Measurements from ENCODE around the gene AP3M1. TPM values are rescaled to one million over a fixed set of nuclear protein-coding genes. Genes with fewer than 3 reads are reported as not detected.
"Not testable (repeated sequence)": the region's sequence is repeated elsewhere in the genome, so short reads cannot be mapped to it uniquely, and the experiment has no call there.

Gene AP3M1
- polyA plus RNA-seq, 1 donor, result 43.3 TPM

DNA sequence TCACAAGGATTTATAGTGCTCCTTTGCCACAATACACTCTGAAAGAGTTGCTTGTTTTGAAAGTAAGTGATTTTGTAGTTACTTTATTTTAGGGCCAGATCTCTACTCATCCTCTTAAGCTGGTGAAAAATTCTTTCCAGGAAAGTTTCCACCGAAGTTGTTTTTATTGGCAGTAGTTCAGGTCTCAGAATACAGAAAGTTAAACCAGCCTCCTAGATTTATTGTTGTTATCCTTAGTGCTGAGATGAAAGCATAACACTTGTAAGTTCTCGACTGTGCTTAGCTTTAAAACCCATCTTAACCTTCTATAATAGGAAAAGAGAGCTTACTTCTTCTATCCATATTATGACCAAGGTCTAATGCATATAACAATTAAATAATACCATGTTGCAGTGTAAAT is 5.5 kb downstream of the AP3M1 start:
- DNase-seq, result no peak
- no peak overlapping the region for H3K4me3 ChIP-seq (ENCODE audit: low read length)
- H3K36me3 ChIP-seq (ENCODE audit: control insufficient read depth, insufficient read depth, low read length), result peaks cover 9% of the 10 kb centered on the region
- WGBS (ENCODE audit: insufficient coverage, low lambda C conversion rate), result 100% methylated on average over 1 of the region's 2 CpGs
- H3K27me3 ChIP-seq (ENCODE audit: control insufficient read depth, insufficient read depth, low read length), result no peaks in the 10 kb centered on the region
- H3K4me1 ChIP-seq (ENCODE audit: control insufficient read depth, insufficient read depth, low read length), result peaks cover 3% of the 10 kb centered on the region
- no peak overlapping the region for H3K27ac ChIP-seq (ENCODE audit: low read length)
- no peaks in the 10 kb centered on the region for H3K9me3 ChIP-seq (ENCODE audit: control insufficient read depth, low read depth, low read length)

DNA sequence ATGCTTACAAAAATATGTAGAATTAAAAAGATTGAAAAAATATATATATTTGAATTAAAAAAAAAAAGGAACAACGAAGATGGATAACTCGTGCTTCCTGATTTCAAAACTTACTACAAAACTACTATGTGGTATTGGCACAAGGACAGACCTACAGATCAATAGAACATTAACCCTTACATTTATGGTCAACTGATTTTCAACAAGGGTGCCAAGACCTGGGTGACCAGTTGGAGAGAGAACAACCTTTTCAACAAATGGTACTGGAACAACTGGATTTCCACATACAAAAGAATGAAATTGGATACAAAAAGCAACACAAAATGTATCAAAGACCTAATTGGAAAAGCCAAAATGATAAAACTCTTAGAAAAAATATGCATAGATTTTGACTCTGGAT is 10.1 kb downstream of the AP3M1 start:
- Histone ChIP-seq H3K27ac (ENCODE audit: low read length) (no peak overlapping the region), H3K27me3 (ENCODE audit: control insufficient read depth, insufficient read depth, low read length) (no peaks in the 10 kb centered on the region), H3K36me3 (ENCODE audit: control insufficient read depth, insufficient read depth, low read length) (peaks cover 31% of the 10 kb centered on the region), H3K4me3 (ENCODE audit: low read length) (no peak overlapping the region), H3K9me3 (ENCODE audit: control insufficient read depth, low read depth, low read length) (no peaks in the 10 kb centered on the region), H3K4me1 (ENCODE audit: control insufficient read depth, insufficient read depth, low read length) (no peaks in the 10 kb centered on the region)
- DNase-seq, result no peak
- WGBS (ENCODE audit: insufficient coverage, low lambda C conversion rate), result 90% methylated on average over 2 of the region's 2 CpGs

DNA sequence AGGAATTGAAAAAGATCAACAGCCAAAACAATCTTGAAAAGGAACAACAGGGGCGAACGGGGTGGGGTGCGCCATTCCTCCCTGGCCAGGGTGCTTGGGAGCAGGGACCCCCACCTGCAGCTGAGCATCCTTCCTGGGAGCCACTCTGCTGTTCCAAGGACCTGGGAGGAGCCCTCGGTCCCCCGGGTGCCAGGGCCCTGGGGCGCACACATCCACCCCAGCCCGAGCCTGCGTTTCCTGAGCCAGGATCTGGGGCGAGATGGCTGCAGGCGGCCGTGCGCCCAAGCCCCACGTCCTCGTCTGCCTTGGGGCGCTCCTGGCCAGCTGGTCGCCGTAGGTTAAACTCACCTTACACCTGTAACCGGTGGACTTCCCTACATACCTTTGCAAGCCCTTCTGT is 10.6 kb downstream of the AP3M1 start:
- WGBS (ENCODE audit: insufficient coverage, low lambda C conversion rate), result no CpG with 5 or more reads among the region's 18 CpGs
- no peaks in the 10 kb centered on the region for H3K9me3 ChIP-seq (ENCODE audit: control insufficient read depth, low read depth, low read length)

GRCh38 chr10:74138596-74138995 is 12.0 kb downstream of the AP3M1 start:
- H3K27ac ChIP-seq (ENCODE audit: low read length); H3K9me3 ChIP-seq (ENCODE audit: control insufficient read depth, low read depth, low read length); DNase-seq; H3K4me1 ChIP-seq (ENCODE audit: control insufficient read depth, insufficient read depth, low read length); H3K27me3 ChIP-seq (ENCODE audit: control insufficient read depth, insufficient read depth, low read length); H3K4me3 ChIP-seq (ENCODE audit: low read length): not testable (repeated sequence)
- no CpG with 5 or more reads among the region's 5 CpGs for WGBS (ENCODE audit: insufficient coverage, low lambda C conversion rate)
- peaks cover 44% of the 10 kb centered on the region for H3K36me3 ChIP-seq (ENCODE audit: control insufficient read depth, insufficient read depth, low read length)

More for the DNA sequence above, 10.6 kb downstream of the AP3M1 start:
- no peak overlapping the region for H3K4me3 ChIP-seq (ENCODE audit: low read length)
- no peaks in the 10 kb centered on the region for H3K27me3 ChIP-seq (ENCODE audit: control insufficient read depth, insufficient read depth, low read length)
- H3K27ac ChIP-seq (ENCODE audit: low read length), result no peak overlapping the region
- DNase-seq, result no peak
- no peaks in the 10 kb centered on the region for H3K4me1 ChIP-seq (ENCODE audit: control insufficient read depth, insufficient read depth, low read length)
- peaks cover 33% of the 10 kb centered on the region for H3K36me3 ChIP-seq (ENCODE audit: control insufficient read depth, insufficient read depth, low read length)

DNA sequence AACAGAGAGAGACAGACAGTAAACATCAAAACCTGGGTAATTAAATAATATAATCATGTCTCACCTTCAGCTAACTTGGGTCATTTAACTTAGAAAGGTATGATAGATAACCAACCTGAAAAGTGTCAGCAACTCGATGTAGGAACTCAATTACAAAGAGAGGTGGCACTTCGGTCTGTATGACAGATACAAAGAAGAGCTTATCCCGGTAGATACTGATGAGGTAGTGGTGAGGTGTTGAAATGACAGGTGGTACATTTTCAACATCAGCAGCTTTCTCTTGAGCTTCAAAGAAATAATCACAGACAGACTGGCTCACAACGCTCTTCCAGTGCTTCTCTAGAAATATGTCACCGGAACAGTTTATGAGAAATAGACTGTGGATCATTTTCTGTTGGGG is 12.6 kb downstream of the AP3M1 start:
- H3K27me3 ChIP-seq (ENCODE audit: control insufficient read depth, insufficient read depth, low read length), result no peaks in the 10 kb centered on the region
- H3K4me1 ChIP-seq (ENCODE audit: control insufficient read depth, insufficient read depth, low read length), result no peaks in the 10 kb centered on the region
- WGBS (ENCODE audit: insufficient coverage, low lambda C conversion rate), result no CpG with 5 or more reads among the region's 5 CpGs
- H3K36me3 ChIP-seq (ENCODE audit: control insufficient read depth, insufficient read depth, low read length), result peaks cover 49% of the 10 kb centered on the region
- no peak overlapping the region for H3K27ac ChIP-seq (ENCODE audit: low read length)
- DNase-seq, result no peak
- no peak overlapping the region for H3K4me3 ChIP-seq (ENCODE audit: low read length)
- no peaks in the 10 kb centered on the region for H3K9me3 ChIP-seq (ENCODE audit: control insufficient read depth, low read depth, low read length)

DNA sequence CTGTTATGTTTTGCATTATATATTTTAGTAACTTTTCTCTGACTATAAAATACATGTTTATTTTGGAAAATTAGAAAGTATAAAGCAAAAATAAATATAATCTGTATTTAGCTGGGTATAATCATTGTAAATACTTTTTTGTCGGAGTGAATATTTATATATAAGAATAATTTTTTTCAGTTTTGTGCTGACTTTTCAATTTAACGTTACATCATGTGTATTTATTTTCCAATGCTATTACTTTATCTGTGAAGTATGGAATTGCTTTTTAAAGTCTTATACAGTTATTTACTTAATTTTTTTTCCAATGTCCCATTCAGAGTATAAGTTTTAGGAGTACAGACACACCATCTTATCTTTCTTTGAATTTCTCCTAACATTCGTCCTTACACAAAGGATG is 15.2 kb downstream of the AP3M1 start:
- peaks cover 65% of the 10 kb centered on the region for H3K36me3 ChIP-seq (ENCODE audit: control insufficient read depth, insufficient read depth, low read length)
- 93% methylated on average over 2 of the region's 3 CpGs for WGBS (ENCODE audit: insufficient coverage, low lambda C conversion rate)
- H3K27me3 ChIP-seq (ENCODE audit: control insufficient read depth, insufficient read depth, low read length), result no peaks in the 10 kb centered on the region
- no peaks in the 10 kb centered on the region for H3K4me1 ChIP-seq (ENCODE audit: control insufficient read depth, insufficient read depth, low read length)
- H3K27ac ChIP-seq (ENCODE audit: low read length), result no peak overlapping the region
- no peak for DNase-seq
- H3K9me3 ChIP-seq (ENCODE audit: control insufficient read depth, low read depth, low read length), result no peaks in the 10 kb centered on the region
- no peak overlapping the region for H3K4me3 ChIP-seq (ENCODE audit: low read length)

- H3K27ac ChIP-seq (ENCODE audit: low read length), result no peak overlapping the region
- peaks cover 70% of the 10 kb centered on the region for H3K36me3 ChIP-seq (ENCODE audit: control insufficient read depth, insufficient read depth, low read length)
- H3K9me3 ChIP-seq (ENCODE audit: control insufficient read depth, low read depth, low read length), result no peaks in the 10 kb centered on the region
- DNase-seq, result no peak
- whole genome bisulfite sequencing (ENCODE audit: insufficient coverage, low lambda C conversion rate), result 100% methylated on average over 1 of the region's 11 CpGs
- no peaks in the 10 kb centered on the region for H3K4me1 ChIP-seq (ENCODE audit: control insufficient read depth, insufficient read depth, low read length)
- no peak overlapping the region for H3K4me3 ChIP-seq (ENCODE audit: low read length)
- H3K27me3 ChIP-seq (ENCODE audit: control insufficient read depth, insufficient read depth, low read length), result no peaks in the 10 kb centered on the region
These were observed 16.5 kb downstream of the AP3M1 start for GRCh38 chr10:74133923-74134820.

DNA sequence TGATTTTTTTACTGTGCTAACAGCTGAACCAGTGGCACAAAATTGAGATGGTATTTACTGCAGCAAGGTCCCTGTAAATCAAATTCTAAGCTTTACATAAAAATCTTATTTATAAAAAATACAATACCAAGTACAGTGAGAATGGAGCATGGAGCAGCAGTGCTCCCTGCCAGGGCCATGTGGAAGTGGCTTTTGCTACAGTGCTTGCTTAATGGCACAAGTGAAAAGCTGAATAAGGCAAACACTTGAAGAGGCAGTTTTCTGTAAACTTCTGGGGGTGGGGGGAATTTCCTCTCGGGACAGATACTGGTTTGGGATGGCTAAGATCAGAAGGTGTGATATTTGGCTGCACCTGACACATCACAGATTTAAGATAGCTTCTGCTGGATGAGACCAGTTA is 27.5 kb downstream of the AP3M1 start:
- no CpG with 5 or more reads among the region's 1 CpG for WGBS (ENCODE audit: insufficient coverage, low lambda C conversion rate)
- no peak overlapping the region for H3K27ac ChIP-seq (ENCODE audit: low read length)
- H3K9me3 ChIP-seq (ENCODE audit: control insufficient read depth, low read depth, low read length), result no peaks in the 10 kb centered on the region
- no peak overlapping the region for H3K4me3 ChIP-seq (ENCODE audit: low read length)
- H3K27me3 ChIP-seq (ENCODE audit: control insufficient read depth, insufficient read depth, low read length), result no peaks in the 10 kb centered on the region
- DNase-seq, result no peak
- H3K4me1 ChIP-seq (ENCODE audit: control insufficient read depth, insufficient read depth, low read length), result no peaks in the 10 kb centered on the region
- peaks cover 79% of the 10 kb centered on the region for H3K36me3 ChIP-seq (ENCODE audit: control insufficient read depth, insufficient read depth, low read length)

DNA sequence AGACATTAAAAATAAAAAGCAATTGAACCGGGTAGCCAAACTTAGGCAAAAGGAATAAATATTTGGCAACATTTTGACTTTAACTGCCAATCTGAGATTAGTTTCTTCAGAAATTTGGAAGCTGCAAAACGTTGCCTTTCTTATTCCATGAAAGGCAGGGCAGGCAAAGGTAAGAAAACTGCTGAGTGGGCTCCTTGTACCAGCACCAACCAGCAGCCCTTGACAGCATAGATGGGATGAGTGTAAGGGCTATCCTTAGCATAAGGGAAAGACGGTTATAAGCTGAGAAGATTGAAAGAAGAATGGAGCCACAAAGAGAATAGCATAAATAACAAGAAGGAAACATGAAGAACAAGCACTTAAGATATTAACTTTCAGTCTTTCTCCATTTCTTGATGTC is 28.6 kb downstream of the AP3M1 start:
- 90% methylated on average over 2 of the region's 3 CpGs for WGBS (ENCODE audit: insufficient coverage, low lambda C conversion rate)
- Histone ChIP-seq H3K27me3 (ENCODE audit: control insufficient read depth, insufficient read depth, low read length) (no peaks in the 10 kb centered on the region), H3K36me3 (ENCODE audit: control insufficient read depth, insufficient read depth, low read length) (peaks cover 82% of the 10 kb centered on the region), H3K4me1 (ENCODE audit: control insufficient read depth, insufficient read depth, low read length) (no peaks in the 10 kb centered on the region), H3K27ac (ENCODE audit: low read length) (no peak overlapping the region), H3K4me3 (ENCODE audit: low read length) (no peak overlapping the region), H3K9me3 (ENCODE audit: control insufficient read depth, low read depth, low read length) (no peaks in the 10 kb centered on the region)
- DNase-seq, result no peak

GRCh38 chr10:74121368-74121767 is 29.3 kb downstream of the AP3M1 start:
- H3K36me3 ChIP-seq (ENCODE audit: control insufficient read depth, insufficient read depth, low read length), result peaks cover 85% of the 10 kb centered on the region
- no peak overlapping the region for H3K27ac ChIP-seq (ENCODE audit: low read length)
- WGBS (ENCODE audit: insufficient coverage, low lambda C conversion rate), result no CpG with 5 or more reads among the region's 1 CpG
- no peaks in the 10 kb centered on the region for H3K27me3 ChIP-seq (ENCODE audit: control insufficient read depth, insufficient read depth, low read length)
- no peak overlapping the region for H3K4me3 ChIP-seq (ENCODE audit: low read length)
- no peak for DNase-seq
- H3K9me3 ChIP-seq (ENCODE audit: control insufficient read depth, low read depth, low read length), result no peaks in the 10 kb centered on the region
- no peaks in the 10 kb centered on the region for H3K4me1 ChIP-seq (ENCODE audit: control insufficient read depth, insufficient read depth, low read length)

DNA sequence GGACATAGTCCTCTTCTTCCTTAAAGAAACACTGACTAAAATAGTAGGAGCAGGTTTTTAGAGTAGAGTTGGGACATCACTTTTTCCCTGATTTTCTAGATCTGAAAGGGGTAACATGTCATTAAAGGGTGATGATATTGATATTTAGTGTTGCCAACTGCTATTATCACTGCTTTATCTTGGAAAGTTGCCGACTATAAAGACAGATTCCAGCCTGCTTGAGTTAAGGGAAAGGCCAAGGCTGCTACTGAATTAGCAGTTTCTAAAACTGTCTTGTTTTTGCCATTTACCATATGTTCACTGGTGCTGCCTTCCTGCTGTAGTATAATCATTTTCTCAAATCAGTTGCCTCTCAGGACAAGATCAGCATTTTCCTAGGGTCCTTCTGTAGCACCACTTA is 29.7 kb downstream of the AP3M1 start:
- Histone ChIP-seq H3K27me3 (ENCODE audit: control insufficient read depth, insufficient read depth, low read length) (no peaks in the 10 kb centered on the region), H3K36me3 (ENCODE audit: control insufficient read depth, insufficient read depth, low read length) (peaks cover 85% of the 10 kb centered on the region), H3K9me3 (ENCODE audit: control insufficient read depth, low read depth, low read length) (no peaks in the 10 kb centered on the region), H3K4me1 (ENCODE audit: control insufficient read depth, insufficient read depth, low read length) (no peaks in the 10 kb centered on the region), H3K27ac (ENCODE audit: low read length) (no peak overlapping the region), H3K4me3 (ENCODE audit: low read length) (no peak overlapping the region)
- WGBS (ENCODE audit: insufficient coverage, low lambda C conversion rate), result no CpG with 5 or more reads among the region's 1 CpG
- no peak for DNase-seq
